NCI-H2227 (cell line): ENCODE results near the gene GNB5.
A peak's percentile ranks its signal among the peaks of the same experiment; 100 is the strongest.

Source experiments
- DNase-seq: peaks from one replicate; lab custom pipeline; 2025; ENCODE audit not compliant: unreplicated experiment; lab: John Stamatoyannopoulos, UW

The GNB5 gene

GRCh38 chr15:52208306-52208946, 17.2 kb upstream of the GNB5 start:
- DNase-seq, result peak; percentile 46

GRCh38 chr15:52207191-52207590, 16.0 kb upstream of the GNB5 start:
- no peak for DNase-seq

- DNase-seq, result no peak
Observed at GRCh38 chr15:52206446-52206845, 15.3 kb upstream of the GNB5 start.

GRCh38 chr15:52204657-52205056, 13.5 kb upstream of the GNB5 start:
- DNase-seq, result no peak

- no peak for DNase-seq
Observed at GRCh38 chr15:52200831-52201365, 9.7 kb upstream of the GNB5 start.

GRCh38 chr15:52199271-52199670, 8.1 kb upstream of the GNB5 start:
- no peak for DNase-seq

- no peak for DNase-seq
Observed at GRCh38 chr15:52196891-52197290, 5.7 kb upstream of the GNB5 start.

- no peak for DNase-seq
Observed at GRCh38 chr15:52193791-52194190, 2.6 kb upstream of the GNB5 start.

- no peak for DNase-seq
Observed at GRCh38 chr15:52193321-52193720, 2.1 kb upstream of the GNB5 start.

- DNase-seq, result no peak
Observed at GRCh38 chr15:52186651-52187486, 4.3 kb downstream of the GNB5 start.

GRCh38 chr15:52185151-52185561, 6.0 kb downstream of the GNB5 start:
- no peak for DNase-seq

GRCh38 chr15:52184721-52185120, 6.5 kb downstream of the GNB5 start:
- DNase-seq, result no peak

GRCh38 chr15:52183562-52184173, 7.5 kb downstream of the GNB5 start:
- peak; percentile 14 for DNase-seq

GRCh38 chr15:52181938-52182780, 9.0 kb downstream of the GNB5 start:
- DNase-seq, result no peak

- no peak for DNase-seq
Observed at GRCh38 chr15:52180851-52181450, 10.2 kb downstream of the GNB5 start.

GRCh38 chr15:52180196-52180835, 10.9 kb downstream of the GNB5 start:
- peak; percentile 21 for DNase-seq

GRCh38 chr15:52179278-52180195, 11.7 kb downstream of the GNB5 start:
- DNase-seq, result peak; percentile 88

GRCh38 chr15:52178765-52179164, 12.4 kb downstream of the GNB5 start:
- DNase-seq, result no peak

GRCh38 chr15:52172869-52173268, 18.3 kb downstream of the GNB5 start:
- no peak for DNase-seq
